Lower leg skin (tissue), 4 donors: ENCODE measurements around the gene CCDC33. TPM values are rescaled to one million over a fixed set of nuclear protein-coding genes. Genes with fewer than 3 reads are reported as not detected.

Source experiments
- DNase-seq, 2 donors: peaks; one replicate each; pipeline ENCODE4 v3.0.0-alpha.2; 2019; ENCODE audit warnings: low spot score in 2 of 2
- H3K4me3 ChIP-seq: fragments of 200-600 bp; sonication (generic); 2 replicates; pipeline ENCODE4 v1.5.1; 2017; ENCODE audit warnings: mild to moderate bottlenecking, low read depth; ENCODE audit not compliant: poor library complexity, severe bottlenecking
- CTCF ChIP-seq, 3 donors: fragments of 450-650 bp; IDR thresholded peaks; one replicate each; pipeline ENCODE4 v1.5.1; 2016; ENCODE audit warnings: antibody characterized with exemption in 3 of 3, mild to moderate bottlenecking in 3 of 3, moderate library complexity in 2 of 3
- POLR2A ChIP-seq, 2 donors: fragments of 450-650 bp; IDR thresholded peaks; one replicate each; pipeline ENCODE4 v1.6.1; 2016 to 2017; ENCODE audit warnings: antibody characterized with exemption in 2 of 2, mild to moderate bottlenecking in 1 of 2, moderate library complexity in 1 of 2
- WGBS, 2 donors: methylation state at CpG; one replicate each; pipeline ENCODE4 v1.1.5; 2018; 5-methylcytosine and 5-hydroxymethylcytosine counted together
- intact Hi-C: fragments of 100-400 bp; cut with DNase I; formaldehyde crosslinking; loops from one replicate; pipeline ENCODE4 v1.15.0; 2023; ENCODE audit warnings: low total_unique reads
- total RNA-seq, 4 donors: library from RNA; depleted of rRNA; stranded (reverse); fragments of >200 nt; gene quantifications; one replicate each; pipeline ENCODE4 v1.1.0, GENCODE V29; 2016

CCDC33 gene
- not detected for total RNA-seq

GRCh38 chr15:74235962-74236361, at the start of gene CCDC33:
TSS of gene CCDC33 (plus strand) at chr15:74236326. CDS start at chr15:74236720, 394 bp downstream.
- DNase-seq: no peak
- intact Hi-C loops: no loop called here
- 69 to 71% methylated on average over 5 to 6 of the region's 6 CpGs for WGBS, 2 donors
- no peak within 1 kb of the TSS for H3K4me3 ChIP-seq
- TF ChIP-seq CTCF (IDR thresholded peaks at IDR 0.05): no peak
- no peak for TF ChIP-seq POLR2A (IDR thresholded peaks at IDR 0.05)

GRCh38 chr15:74188216-74188615, 47.9 kb upstream of the CCDC33 start:
- 80 to 81% methylated on average over 9 to 11 of the region's 11 CpGs for WGBS, 2 donors
- no peak for TF ChIP-seq POLR2A (IDR thresholded peaks at IDR 0.05)
- TF ChIP-seq CTCF (IDR thresholded peaks at IDR 0.05): no peak
- intact Hi-C loops: no loop called here
- DNase-seq: no peak
- no peak overlapping the region for H3K4me3 ChIP-seq

DNA sequence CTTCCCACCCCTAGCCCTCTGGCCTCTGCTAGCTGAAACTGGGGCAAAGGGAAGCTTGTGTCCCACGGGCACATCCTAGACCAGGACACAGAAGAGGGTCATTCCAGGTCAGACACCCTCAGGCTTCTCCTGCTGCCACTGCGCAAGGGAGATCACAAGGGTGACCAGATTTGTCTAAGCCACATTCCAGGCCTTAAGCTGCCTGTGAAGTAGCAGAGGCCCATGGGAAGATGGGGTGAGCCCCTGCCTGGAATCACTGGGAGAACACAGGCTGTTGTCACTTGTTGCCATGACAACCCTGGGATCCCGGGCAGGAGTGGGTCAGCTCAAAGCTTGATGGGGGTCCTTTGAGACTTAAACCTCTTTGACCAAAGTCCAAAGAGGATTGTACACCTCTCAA, 44.3 kb upstream of the CCDC33 start:
- no peak overlapping the region for H3K4me3 ChIP-seq
- TF ChIP-seq POLR2A (IDR thresholded peaks at IDR 0.05): no peak
- no peak for TF ChIP-seq CTCF (IDR thresholded peaks at IDR 0.05)
- no peak for DNase-seq
- WGBS, 2 donors: 62 to 74% methylated on average over 3 of the region's 3 CpGs
- intact Hi-C loops: no loop called here

GRCh38 chr15:74192751-74193150, 43.4 kb upstream of the CCDC33 start:
- TF ChIP-seq POLR2A (IDR thresholded peaks at IDR 0.05) (no peak), CTCF (IDR thresholded peaks at IDR 0.05) (no peak)
- no peak overlapping the region for H3K4me3 ChIP-seq
- intact Hi-C loops: no loop called here
- WGBS, 2 donors: 85 to 88% methylated on average over 5 of the region's 5 CpGs
- no peak for DNase-seq

- no peak for DNase-seq
- TF ChIP-seq POLR2A (IDR thresholded peaks at IDR 0.05): no peak
- TF ChIP-seq CTCF (IDR thresholded peaks at IDR 0.05): no peak
- intact Hi-C loops: no loop called here
- WGBS, 2 donors: 56 to 58% methylated on average over 4 of the region's 4 CpGs
- H3K4me3 ChIP-seq: no peak overlapping the region
Measured at GRCh38 chr15:74193299-74193718, 42.8 kb upstream of the CCDC33 start.

- 68 to 84% methylated on average over 6 of the region's 6 CpGs for WGBS, 2 donors
- intact Hi-C loops: no loop called here
Measured at GRCh38 chr15:74193905-74194304, 42.2 kb upstream of the CCDC33 start.

More at GRCh38 chr15:74193905-74194304, 42.2 kb upstream of the CCDC33 start:
- TF ChIP-seq CTCF (IDR thresholded peaks at IDR 0.05): no peak
- no peak for TF ChIP-seq POLR2A (IDR thresholded peaks at IDR 0.05)
- H3K4me3 ChIP-seq: no peak overlapping the region
- no peak for DNase-seq
